Stimulated activated CD4-positive, alpha-beta T cell treated with anti-CD3 and anti-CD28 coated beads, Interleukin-4, amount 100 ng/mL, for 1 hour (primary cell): ENCODE data around the gene ELMO2.

Experiments
- DNase-seq: peaks from one replicate; pipeline ENCODE4 v3.0.0-alpha.2; 2020

Gene ELMO2

DNA sequence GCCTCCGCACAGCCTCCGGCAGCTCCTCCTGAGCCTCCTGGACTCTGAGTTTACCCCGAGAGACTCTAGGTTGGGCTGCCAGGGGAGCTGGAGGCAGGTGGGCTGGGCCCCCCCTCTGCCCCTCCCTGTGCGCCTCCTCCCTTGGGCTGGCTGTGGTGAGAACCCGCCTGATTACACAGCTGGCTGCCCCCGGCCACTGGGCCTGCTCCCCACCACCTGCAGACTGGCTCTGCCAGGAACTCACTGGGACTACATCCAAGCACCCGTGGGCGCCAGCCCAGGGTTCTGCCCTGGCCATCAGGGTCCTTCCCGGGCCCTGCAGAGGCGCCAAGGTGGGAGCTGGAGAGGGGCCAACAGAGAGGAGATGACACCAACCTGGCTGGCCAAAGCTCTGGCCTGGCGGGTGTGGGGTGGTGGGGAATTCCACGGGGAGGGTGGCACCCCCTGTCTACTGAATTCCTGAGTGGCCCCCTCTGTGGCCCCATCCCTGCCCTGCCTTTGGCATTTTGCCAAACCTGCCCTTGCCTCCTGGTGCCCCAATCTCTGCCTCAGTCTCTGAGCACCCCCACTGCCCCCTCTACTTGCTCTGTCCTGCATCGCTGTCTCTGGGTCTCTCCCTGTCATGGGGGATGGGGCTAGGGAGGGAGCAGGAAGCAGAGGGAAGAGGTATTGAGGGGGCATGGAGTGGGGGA is 76.2 kb downstream of the ELMO2 start:
- no peak for DNase-seq

DNA sequence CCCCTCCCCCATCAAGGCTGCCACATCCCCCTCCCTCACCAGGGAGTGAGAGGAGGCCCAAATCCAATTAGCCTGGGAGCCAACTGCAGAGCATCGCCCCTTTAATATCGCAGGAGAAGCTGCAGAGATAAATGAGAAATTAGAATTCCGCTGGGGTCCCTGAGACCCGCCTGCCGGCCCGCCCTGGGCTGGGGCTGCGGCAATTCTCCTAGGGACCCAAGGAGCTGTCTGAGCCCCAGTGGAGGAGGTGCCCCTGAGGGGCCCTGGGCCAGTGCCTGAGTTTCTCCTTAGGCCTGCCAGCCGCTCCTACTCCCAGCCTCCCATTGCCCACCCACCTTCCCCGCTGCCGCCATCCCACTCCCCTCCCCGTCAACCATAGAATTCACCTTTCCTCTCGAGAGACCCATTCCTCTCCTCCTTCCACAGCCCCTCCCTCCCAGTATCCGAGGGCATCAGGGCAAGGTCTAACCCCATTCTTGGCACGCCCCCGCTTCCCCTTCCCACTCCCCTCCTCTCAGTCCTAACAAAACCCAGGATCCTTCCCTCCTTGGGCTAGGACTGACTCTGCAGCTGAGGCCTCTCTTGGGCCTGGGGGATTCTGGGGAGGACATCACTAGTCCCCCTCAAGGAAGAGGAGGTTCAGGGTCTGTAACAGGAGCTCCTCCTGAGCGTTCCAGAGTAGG is 78.1 kb downstream of the ELMO2 start:
- no peak for DNase-seq

DNA sequence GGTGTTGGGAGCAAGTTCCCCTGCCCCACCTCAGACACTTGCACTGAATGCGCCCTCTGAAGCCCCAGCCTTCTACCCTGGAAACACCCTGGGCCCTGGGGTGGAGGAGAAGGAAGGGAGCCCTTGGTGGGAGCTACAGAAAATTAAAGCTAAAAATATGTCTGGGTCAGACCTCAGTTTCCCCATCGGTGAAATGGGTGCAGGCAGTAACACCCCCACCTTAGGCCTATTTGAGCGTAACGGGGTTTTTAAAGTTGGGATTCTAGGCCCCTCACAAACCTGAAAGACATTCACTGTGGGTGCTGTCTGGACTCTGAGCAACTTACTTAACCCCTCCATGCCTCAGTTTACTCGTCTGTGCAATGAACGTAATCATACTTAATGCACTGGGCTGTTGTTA is 78.9 kb downstream of the ELMO2 start:
- DNase-seq, result no peak

DNA sequence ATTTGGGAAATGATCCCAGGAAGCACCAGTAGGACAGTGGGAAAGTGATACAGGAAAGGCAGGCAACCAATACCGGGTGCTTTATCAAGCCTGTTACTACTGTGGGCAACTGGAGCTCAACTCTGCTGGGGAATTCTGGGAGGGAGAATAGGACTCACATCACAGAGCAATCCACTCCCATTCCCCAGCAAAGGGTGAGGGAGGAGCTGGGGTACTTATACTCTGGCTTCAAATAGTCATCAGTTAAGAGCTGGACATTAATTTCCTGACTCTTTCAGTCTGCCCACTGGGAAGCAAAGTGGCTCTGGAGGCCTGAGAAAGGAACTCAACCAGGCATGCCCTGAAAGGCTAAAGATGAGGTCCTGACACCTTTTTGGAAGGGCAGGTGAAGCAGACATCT is 80.6 kb downstream of the ELMO2 start:
- no peak for DNase-seq

DNA sequence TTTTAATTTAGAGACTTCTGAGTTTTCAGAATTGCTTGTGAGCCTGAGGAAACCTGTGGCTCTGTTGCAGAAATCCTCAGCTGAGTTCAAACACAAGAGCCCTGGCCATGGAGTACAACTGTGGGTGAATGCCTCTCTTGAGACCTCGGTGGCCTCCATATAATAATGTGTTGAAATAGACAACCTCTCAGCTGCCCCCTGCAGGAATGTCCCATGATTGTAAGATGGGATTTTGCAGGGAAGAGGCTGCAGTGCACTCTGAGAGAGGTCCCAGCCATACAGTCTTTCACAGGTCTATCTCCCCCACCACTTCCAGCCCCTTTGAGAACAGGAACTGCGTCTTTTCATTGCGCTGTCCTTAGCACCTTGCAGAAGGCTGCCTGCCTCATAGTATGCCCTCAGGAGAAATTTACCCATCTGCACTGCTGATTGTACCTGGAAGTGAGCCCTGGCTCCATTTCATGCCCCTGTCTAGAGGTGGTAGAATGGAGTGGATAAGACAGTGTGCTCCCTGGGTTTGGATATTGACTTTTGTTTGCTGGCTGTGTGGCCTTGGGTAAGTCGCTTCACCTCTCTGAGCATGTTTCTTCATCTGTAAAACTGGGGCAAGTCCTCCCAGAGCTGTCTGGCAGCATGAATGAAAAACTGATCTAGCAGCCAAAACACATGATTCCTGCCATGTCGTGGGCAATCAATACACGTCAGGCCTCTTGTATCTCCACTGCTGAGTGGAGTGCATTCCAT is 81.3 kb downstream of the ELMO2 start:
- DNase-seq, result no peak

DNA sequence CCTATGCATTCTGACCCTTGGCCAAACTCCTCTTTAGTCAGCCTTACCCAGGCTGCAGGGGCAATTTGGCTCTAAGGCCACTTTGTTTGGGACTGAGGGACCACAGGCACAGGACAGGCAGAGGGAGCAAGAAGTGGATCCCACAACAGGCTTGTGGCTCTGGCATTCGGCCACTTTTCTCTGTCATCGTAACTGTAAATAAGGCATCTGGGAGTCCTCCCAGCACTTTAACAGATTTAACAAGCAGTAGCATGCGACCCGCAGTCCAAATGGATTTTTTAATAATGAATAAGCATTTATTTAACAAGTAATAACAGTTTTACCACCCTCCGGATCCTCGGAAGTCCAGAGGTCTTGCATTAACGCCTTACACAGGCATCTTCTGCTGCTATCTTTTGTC is 82.0 kb downstream of the ELMO2 start:
- DNase-seq, result no peak

DNA sequence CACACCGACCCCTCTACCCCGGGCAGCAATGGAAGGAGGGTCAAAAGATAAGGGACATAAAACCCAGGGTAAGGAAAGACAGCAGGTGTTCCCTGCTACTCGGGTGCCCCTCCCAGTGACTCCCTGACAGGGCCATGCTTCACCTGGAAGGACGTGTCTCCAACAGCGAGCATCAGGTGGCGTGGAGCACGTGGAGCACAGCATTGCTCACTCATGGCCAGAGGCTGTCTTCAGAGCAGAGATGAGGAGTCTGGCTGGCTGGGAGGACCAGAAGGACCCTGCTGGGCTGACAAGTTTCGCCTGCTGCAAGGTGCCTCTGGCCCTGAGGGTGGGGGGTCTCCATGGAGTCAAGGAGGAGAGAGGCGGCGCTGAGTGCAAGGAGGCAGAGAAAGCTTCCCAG is 82.9 kb downstream of the ELMO2 start:
- DNase-seq, result no peak

DNA sequence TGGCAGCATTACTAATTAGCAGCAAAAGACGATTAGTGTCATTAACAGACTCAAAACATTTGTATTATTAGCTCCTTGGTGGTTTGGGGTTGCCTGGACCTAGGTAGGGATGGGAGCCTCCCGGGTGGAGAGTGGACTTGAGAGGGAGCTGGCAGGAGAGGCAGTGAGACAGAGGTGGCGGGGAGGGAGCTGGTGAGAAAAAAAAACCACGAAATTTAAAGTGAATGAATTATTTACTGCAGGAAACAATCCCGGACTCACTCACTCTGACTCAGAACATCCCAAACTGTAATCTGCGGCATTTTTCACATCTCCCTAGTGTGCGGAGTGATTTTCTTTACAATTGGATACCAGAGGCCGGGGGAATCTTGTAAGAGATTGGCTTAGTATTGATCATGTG is 83.8 kb downstream of the ELMO2 start:
- DNase-seq, result no peak

DNA sequence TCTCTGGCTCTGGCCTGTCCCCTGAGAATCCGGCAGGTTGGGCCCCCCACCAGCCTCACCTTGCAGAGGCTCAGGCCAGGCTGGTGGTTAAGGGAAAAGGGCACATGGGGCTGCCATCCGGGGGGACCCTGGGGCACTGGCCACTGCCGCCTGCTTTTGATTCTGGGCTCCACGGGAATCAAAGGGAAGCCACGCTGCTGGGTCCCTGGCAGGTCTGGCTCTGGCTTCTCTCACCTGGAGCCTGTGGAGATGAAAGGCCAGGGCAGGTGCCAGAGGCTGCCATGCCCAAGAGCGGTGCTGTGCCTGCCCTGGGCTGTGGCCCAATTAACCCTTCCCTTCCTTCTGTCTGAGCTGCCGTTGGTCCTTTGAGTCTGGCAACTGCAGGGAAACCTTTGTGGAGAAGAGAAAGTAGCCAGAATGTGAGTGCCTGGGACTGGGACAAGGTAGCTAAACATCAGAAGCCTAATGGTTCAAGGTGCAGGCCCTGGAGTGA is 88.7 kb downstream of the ELMO2 start:
- no peak for DNase-seq

DNA sequence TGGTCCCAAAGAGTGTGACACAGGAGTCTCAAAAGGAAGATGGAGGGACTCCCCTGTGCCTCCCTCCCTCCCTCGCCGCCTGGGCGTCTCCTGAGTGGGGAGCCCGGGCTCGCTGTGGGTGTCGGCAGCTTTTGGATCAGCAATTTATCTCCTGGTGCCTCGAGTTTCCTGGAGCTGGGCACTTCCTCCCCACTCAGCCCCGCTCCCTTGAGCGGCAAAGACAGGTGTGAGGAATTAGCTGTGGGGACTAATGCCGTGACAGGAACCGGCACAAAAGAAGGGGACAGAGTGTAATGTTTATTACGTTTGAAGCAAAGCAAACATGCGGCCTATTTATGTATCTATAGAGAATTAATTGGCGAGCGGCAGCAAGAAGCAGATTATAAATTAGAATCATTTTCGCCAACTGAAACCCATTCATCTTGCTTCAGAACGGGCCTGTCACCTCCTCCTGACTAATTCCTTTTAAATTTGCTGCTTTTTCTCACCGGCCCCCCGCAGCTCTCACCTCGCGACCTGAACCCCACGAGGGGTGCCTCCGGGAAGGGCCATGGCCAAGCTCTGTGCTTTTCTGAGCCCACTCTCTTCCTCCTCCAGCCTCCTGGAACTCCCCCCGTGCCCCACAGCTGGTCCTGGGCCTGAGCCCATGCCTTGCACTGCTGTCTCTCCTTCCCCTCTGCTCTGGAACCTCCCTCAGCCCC is 89.3 kb downstream of the ELMO2 start:
- DNase-seq, result no peak
